HG03175 (cell line): ENCODE results near the gene APC2.
A peak's percentile ranks its signal among the peaks of the same experiment; 100 is the strongest.

Experiments
- ATAC-seq: cut with Tn5 transposase; IDR thresholded peaks from one replicate; pipeline ENCODE4 v1.9.1; 2021; ENCODE audit warnings: mild to moderate bottlenecking, moderate library complexity; ENCODE audit not compliant: unreplicated experiment

APC2 gene

DNA sequence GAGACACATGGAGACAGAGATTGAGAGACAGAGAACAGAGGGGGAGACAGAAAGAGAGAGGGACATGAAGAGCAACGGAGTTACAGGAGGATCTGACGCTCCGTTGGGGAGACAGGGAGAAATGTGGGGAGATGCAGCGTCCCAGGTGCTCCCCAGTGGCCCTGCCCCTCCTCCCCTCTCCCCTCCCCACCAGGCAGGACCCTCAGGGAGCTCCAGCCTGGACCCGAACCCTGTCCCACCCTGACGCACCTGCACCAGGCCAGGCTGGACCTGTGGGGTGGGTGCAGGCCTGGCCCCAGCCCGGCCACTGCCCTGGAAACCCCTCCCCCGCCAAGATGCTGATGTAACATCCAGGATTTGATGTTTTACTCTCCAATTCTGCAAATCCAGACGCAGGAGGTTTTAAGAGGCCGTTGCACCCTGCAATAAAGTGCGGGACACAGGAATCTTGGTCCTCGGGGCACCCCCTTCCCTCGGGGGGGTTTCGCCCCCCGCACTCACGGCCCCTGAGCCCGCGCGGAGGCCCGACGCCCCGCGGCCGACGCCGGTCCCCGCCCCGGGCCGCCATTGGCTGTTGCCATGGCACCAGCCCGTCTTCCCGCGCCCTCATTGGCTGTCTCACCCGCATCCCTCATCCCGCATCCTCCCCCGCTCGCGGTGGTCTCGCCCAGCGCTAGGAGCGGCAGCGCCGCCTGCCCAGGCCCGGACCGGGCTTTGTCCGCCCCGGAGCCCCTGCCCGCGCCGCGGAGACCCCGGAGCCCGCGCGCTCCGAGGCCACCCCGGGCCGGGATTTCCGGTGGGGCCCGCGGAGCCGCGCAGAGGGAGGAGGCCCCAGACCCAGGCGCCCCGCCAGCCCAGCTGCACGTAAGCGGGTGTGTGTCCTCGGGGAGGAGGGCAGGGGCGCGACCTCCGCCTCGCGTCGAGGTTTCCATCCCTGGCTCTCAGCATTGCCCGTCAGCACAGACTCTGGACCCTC is at the start of gene APC2:
Gene APC2, plus strand, starts transcription at position 655 of the 976 bp plus-strand sequence. CDS start 2,881 bp downstream, outside the sequence.
- ATAC-seq, result no peak

GRCh38 chr19:1400281-1401137 is 49.4 kb upstream of the APC2 start:
- no peak for ATAC-seq

- no peak for ATAC-seq
These were observed 48.6 kb upstream of the APC2 start, which contains the start of gene GAMT for GRCh38 chr19:1401138-1401888. Gene GAMT (minus strand): TSS chr19:1401542. CDS start chr19:1401476, 66 bp downstream.

- ATAC-seq, result no peak
These were observed 48.1 kb upstream of the APC2 start for GRCh38 chr19:1401889-1402217.

DNA sequence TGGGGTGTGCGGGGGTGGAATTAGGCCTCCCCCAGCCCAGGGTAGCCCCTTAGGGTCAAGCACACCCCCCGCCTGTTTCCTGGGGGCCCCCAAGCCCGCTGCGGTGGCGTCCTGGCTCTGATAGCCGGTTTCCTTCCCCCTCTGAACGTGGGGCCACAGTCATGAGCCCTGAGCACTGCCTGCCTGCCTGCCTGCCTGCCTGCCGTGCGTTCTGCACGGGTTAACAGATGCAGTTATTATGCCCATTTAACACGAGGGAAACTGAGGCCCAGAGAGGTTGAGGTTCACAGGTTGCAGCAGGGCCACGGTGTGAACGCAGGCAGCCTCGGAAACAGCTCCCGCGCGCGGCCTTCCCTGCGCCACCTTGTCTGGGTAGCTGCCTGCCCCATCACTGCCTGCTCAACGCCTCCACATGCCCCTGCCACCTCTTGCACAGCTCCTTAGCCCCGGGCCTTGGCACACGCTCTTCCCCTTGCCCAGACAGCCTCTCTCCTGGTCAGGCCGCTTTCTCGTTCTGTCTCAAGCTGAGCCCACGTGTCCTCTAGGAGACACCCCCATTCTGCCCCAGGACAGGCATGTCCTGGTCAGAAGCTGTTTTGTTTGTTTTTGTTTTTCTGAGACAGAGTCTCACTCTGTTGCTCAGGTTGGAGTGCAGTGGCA is 47.4 kb upstream of the APC2 start:
- no peak for ATAC-seq

DNA sequence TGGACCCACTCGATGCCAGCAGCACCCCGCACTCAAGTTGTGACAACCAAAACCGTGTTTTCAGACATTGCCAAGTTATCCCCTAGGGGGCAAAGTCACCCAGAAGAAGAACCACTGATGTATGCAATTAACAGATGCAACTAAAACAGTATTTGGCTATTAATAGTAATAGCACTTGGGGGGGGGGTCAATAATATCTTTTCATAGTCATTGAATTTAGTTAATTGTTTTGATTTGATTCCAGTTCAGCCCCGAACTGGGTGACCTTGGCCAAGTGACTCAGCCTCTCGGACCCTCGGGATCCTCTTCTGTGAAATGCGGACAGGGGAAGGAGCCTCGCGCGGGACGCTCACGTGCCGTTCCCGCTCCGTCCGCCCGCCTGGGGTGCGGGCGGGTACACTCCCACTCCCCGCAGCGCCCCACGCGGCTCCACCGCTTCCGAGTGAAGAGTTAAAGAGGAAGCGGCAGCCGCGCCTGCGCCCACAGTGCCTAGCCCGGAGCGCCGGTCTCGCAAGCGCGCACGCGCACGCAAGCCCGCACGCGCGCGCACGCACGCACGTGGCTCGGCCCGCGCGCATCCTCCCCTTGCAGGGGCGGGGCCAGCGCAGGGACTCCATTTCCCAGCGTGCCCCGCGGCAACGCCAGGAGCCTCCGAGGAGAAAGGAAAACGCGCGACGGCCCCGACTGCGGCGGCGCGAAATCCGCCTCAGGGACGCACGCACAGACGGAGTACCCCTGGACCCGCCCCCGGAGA is 43.0 kb upstream of the APC2 start:
- ATAC-seq, result peak; percentile 83

GRCh38 chr19:1407528-1408299 is 42.2 kb upstream of the APC2 start, which contains the start of gene DAZAP1:
Gene DAZAP1 (plus strand): TSS chr19:1407586. CDS start chr19:1407774, 188 bp downstream.
- peak; percentile 21 for ATAC-seq

GRCh38 chr19:1408300-1409203 is 41.4 kb upstream of the APC2 start:
- no peak for ATAC-seq

- ATAC-seq, result no peak
These were observed 40.5 kb upstream of the APC2 start for GRCh38 chr19:1409204-1410005.

GRCh38 chr19:1410136-1410786 is 39.7 kb upstream of the APC2 start:
- ATAC-seq, result no peak

GRCh38 chr19:1410789-1411188 is 39.1 kb upstream of the APC2 start:
- no peak for ATAC-seq

GRCh38 chr19:1411255-1412191 is 38.4 kb upstream of the APC2 start:
- no peak for ATAC-seq

DNA sequence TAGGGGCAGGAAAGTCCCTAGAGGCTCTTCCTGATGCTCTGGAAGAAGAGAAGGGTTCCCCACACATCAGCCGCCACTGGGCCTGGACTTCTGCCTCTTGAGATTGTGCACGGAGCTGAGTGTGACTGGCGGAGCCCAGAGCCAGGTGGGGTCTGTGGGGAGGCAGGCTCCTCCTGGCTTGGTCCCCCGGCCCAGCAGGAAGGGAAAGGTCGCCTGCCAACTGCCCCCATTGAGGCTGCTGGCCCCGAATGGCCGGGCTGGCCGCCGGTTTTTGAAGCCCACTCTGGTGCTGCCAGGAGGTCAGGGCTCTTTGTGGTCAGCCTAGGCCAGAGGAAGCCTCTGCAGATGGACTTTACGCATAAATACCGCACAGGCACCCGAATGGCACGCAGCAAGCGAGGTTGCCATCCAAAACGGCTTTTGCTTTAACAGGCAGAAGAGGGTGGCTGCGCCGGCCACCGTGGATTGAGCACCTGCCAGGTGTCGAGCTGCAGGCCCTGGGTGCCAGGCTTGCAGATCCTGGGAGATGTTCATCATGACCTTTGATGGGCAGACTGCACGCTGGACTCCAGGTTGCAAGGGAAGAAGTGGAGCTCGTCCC is 37.5 kb upstream of the APC2 start:
- no peak for ATAC-seq

DNA sequence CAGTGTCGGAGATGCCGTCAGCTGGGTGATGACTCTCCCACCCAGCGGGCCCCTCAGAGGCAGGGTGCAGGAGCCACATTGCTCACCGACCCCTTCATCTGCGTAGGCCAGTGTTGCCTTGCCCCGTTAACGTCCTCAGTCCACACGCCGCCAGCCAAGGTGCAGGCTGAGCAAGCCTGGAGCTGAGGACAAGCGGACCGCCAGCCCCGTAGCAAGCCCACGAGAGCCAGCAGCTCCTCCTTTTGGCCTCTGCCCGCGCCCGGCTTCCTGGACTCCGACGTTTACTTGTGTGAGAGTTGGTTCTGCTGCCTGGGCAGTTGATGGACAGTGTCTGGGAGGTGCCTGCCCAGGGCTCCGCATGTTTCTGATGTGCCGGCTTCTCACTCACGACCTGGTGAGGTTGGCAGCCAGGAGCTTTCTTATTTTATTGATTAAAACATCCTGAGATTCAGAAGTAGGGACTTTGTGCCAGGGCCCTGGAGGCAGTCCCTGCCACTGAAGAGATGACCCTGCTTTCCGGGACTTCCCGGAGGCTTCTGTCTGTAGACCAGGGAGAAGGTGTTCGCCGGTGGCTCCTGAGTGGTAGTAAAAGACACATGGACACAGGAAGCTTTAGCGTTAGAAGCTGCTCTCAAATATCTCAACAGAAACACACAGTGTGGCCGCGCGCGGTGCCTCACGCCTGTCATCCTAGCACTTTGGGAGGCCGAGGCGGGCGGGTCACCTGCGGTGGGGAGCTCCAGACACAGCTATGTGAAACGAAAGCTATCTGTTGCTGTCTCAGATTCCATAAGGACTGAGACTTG is 36.7 kb upstream of the APC2 start:
- no peak for ATAC-seq
